GM12892 (cell line): ENCODE results near the gene ZFR.

Experiments used
- POLR2A ChIP-seq: IDR thresholded peaks from 2 replicates; pipeline ENCODE4 v1.6.1; 2011; ENCODE audit warnings: low read depth, low read length, control low read depth
- POLR2AphosphoS5 ChIP-seq: IDR thresholded peaks from 2 replicates; pipeline ENCODE4 v1.6.1; 2011; ENCODE audit warnings: low read depth, low read length, control low read depth
- TAF1 ChIP-seq: IDR thresholded peaks from 2 replicates; pipeline ENCODE4 v1.6.1; 2011; ENCODE audit warnings: low read depth, mild to moderate bottlenecking, control low read depth, low read length, borderline replicate concordance

DNA sequence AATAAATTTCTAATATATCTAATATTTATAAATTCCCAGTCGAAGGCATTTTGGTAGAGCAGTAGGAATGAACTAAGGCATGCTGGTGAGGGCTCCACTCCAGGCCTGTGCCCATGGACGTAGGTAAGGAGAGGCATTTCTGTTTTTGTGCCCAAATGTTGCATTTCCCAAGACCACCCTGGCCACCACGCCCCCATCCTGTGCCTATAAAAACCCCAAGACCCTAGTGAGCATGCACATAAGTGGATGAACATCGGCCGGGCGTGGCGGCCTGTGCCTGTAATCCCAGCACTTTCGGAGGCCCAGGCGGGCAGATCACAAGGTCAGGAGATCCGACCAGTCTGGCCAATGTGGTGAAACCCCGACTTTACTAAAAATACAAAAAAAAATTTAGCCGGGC, 121.7 kb downstream of the ZFR start:
- TF ChIP-seq POLR2A (no peak), TAF1 (no peak), POLR2AphosphoS5 (no peak)
